ENCODE measurements around the gene RNF111.
"Not testable (repeated sequence)": the region's sequence is repeated elsewhere in the genome, so short reads cannot be mapped to it uniquely, and the experiment has no call there.

The RNF111 gene

DNA sequence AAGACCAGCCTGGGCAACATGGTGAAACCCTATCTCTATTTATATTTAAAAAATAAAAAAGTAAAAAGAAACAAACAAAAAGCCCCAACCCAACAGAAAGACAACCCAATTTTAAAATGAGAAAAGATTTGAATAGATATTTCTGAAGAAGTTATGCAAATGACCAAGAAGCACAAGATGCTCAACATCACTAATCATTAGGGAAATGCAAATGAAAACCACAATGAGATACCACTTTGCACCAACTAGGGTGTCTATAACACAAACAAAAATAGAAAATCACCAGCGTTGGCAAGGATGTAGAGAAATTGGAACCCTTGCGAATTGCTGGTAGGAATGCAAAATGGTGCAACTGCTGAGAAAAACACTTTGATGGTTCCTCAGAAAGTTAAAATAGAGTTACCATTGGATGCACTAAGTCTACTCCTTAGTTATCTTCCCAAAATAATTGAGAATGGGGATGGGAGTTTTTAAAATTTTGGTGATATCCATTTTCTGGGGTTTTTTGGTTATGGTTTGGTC is 71.7 kb downstream of the RNF111 start:
- DNase-seq (ENCODE audit: low read depth), result no peak

DNA sequence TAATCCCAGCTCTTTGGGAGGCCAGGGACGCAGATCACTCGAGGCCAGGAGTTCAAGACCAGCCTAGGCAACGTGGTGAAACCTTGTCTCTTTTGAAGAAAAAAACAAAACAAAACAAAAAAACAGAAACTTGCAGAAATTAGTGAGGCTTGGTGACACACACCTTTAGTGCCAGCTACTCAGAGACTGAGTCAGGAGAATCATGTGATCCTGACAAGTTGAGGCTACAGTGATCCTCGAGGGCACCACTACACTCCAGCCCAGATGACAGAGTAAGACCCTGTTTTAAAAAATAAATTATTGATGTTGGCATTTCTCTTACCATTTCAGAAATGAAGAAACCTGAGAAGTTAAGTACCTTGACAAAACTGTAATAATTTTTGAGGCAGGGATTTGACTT is 72.9 kb downstream of the RNF111 start:
- no peak for DNase-seq (ENCODE audit: low read depth)

DNA sequence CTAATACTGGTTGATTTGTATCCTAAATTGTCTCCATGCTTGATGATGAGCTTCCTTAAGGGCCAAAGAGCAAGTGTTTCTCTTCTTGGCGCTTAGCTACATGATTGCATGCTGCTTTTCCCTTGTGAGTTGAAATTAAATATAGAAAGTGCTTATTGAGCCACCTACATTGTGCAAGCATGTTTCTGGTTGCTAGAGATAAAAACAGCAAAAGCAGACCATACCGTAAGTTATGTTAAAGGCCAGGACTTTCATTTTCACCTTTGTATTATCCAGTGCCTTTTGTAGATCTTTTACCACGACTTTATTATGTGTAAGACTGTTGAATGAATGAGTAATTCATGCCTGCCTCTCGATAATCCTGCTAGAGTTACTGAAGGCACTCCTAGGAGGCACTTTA is 75.6 kb downstream of the RNF111 start:
- DNase-seq (ENCODE audit: low read depth), result no peak

DNA sequence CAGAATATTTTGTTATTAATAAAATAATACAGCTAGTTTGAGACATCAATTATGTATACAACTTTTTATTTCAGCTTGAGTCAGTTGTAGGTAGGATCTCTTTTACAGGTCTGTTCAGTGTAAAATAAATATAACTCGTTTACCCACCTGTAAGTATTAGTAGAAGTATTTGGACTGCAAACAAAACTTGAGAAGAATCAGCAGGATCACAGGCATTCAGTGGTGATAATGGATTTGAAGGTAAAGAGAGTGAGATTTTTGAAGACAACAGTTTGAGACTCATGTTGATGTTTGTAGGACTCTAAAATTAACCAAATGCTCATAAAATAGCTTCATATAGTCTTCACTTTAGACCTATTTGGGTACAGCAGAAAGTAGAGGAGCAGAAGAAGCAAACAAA is 82.0 kb downstream of the RNF111 start:
- no peak for DNase-seq (ENCODE audit: low read depth)

DNA sequence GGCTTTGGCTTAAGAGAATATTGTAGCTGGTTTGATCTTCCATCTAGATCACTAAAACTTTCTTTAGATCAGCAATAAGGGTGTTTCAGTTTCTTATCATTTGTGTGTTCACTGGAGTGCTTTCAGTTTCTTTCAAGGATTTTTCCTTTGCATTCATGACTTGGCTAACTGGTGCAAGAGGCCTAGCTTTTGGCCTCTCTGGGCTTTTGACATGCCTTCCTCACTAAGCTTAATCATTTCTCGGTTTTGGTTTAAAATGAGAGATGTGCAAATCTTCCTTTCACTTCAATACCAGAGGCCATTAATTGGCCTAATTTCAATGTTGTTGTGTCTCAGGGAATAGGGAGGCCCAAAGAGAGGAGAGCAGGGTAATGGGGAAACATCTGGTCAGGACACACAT is 87.1 kb downstream of the RNF111 start:
- no peak for DNase-seq (ENCODE audit: low read depth)

DNA sequence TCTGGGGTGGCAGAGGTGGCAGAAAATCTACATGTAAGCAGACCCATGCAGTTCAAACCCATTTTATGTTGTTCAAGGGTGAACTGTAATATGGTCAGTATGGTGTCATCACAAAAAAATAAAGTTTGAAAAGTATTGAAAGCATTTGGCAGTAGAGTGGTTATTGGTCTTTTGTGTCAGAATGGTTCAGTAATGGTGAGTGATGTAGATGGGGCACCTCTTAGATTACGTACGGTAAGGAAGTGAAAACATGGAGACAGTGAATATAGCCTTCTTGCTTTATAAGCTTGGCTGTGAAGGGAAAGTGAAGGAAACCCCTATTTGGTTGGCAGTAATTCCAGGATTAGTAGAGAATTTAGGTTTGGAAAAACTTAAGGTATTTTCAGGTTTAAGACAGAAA is 100.3 kb downstream of the RNF111 start:
- no peak for DNase-seq (ENCODE audit: low read depth)

DNA sequence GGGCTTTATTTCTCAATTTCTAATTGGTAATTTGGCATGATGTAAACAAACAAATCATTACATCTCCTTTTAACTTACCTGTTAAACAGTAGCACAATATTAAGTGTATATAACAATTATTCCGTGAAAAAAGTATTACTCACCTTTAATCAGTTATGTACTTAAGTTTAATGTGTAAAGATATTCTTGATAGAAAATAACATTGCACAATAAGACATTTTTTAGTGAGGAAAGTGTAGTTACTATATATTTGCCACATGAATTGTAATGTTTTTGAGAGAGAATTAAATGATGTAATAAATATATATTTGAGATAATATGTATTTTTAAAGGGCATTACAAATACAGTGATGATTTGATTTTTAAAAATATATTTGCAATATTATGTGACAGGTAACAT is 106.6 kb downstream of the RNF111 start:
- no peak for DNase-seq (ENCODE audit: low read depth)

DNA sequence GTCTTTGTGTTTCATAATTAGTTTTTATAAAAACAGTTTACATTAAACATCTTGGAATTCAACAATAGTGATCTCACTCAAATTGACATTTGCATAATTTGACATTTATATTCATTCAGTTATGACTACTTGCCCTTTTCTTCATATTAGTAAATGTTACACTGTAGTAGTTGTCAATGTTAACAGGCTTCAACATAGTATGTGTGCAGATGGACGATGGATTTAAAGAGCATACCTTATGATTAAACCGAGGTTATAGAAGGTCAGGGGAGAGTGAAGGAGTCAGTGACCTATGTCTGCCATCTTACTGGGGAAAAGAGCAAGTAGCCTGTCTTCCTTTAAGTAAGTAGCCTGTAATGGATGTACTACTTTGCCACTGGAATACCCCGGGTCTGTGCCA is 109.0 kb downstream of the RNF111 start:
- no peak for DNase-seq (ENCODE audit: low read depth)

DNA sequence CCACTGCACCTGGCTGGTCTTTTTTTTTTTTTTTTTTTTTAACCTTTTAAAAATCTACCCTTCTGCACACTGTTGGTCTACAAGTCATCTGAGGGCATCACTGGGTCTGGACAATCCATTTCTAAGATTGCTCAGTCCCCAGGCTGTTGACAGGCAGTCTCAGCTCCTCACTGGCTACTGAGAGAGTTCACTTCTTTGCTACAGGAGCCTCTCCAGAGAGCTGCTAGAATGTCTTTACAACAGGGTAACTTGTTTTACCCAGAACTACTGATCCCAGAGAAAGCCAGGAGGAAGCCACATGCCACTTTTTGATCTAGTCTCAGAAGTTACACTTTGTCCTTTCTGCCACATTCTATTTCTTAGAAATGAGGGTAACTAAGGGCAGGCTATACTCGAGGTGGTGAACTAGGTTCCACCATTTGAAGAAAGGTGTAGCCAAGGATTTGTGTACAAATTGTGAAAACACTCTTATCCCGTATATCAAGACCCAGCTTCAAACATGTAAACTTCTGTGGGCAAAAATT is 111.8 kb downstream of the RNF111 start:
- no peak for DNase-seq (ENCODE audit: low read depth)

DNA sequence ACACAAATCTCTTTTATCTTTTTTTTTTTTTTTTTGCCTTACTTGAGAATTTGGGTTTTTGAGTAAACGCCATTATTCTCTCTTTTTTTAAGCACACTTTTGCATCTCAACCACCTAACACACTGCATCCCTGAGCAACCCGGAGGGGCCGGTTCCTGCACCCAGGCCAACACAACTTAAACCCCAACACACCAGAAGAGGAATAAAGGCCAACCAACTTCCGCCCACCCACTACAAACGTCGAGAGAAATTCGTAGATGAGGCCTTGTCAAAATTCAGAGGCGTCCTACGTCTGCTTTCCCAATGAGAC is 117.1 kb downstream of the RNF111 start:
- DNase-seq (ENCODE audit: low read depth), result no peak

DNA sequence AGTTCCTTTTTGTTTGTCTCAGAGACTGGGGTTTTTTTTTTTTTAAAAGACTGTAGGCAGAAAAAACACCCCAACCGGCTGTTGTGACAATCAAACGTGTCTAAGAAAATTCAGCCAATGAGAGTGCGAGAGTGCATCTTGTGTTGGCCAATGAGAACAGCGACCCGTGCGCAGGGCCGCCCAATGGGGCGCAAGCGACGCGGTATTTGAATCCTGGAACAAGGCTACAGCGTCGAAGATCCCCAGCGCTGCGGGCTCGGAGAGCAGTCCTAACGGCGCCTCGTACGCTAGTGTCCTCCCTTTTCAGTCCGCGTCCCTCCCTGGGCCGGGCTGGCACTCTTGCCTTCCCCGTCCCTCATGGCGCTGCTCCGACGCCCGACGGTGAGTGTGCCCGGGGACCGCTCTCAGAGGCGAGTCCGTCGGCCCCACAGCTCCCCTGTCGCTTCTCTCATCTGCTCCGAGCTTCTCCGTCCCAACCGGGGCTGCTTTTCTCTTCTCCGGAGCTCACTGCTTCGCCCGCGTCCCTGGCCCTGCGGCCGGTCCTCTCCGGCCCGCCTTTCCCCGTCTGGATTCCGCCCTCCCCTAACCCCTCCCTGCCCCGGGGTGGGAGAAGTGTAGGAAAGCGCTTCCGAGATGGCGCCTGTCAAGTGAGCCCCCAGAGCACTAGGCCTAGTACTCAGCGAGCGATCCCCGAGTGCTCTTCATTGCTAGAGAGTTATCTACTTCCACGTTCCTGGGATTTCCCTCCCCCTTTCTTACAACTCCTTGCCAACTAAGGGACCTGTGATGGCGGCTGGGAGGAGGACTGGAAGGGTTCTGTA is 117.7 kb downstream of the RNF111 start, which contains the start of gene CCNB2:
Gene CCNB2, plus strand, starts transcription at position 235 of the 821 bp plus-strand sequence. Its CDS starts 123 bp downstream, at position 358.
- DNase-seq (ENCODE audit: low read depth), result peak; percentile 70

DNA sequence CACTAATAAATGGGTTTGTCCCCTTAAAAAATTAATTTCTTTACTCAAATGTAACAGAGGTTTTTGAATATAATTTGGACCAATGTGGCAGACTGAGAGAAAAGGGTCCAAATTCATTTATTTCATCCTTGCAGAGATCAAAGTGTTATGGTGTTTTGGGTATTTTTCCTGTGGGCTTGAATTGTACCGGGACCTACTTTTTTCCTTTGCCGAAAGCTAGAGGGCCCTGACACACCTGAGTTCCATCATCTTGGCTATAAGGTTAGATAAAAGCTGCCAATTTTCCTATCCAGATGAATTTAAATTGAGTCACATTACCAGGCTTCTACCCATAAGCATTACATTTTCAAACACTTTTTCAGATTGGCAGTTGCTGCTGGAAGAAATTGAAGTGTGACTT is 118.4 kb downstream of the RNF111 start:
- DNase-seq (ENCODE audit: low read depth), result no peak

DNA sequence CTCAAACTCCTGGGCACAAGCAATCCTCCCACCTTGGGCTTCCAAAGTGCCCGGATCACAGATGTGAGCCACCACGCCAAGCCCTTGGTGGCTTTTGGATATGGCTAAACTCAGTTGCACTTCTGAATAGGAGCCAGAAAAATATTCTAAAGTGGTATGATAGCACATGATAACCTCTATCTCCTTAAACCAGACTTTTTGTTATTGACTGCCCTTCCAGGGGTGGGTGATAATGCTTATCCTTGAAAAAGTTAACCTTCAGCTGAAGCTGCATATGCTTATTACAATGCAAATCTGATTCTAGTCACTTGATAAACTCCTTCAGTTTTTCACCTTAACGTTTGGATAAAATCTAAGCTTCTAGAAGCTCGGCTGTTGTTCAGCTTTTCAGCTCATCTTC is 123.8 kb downstream of the RNF111 start:
- no peak for DNase-seq (ENCODE audit: low read depth)

DNA sequence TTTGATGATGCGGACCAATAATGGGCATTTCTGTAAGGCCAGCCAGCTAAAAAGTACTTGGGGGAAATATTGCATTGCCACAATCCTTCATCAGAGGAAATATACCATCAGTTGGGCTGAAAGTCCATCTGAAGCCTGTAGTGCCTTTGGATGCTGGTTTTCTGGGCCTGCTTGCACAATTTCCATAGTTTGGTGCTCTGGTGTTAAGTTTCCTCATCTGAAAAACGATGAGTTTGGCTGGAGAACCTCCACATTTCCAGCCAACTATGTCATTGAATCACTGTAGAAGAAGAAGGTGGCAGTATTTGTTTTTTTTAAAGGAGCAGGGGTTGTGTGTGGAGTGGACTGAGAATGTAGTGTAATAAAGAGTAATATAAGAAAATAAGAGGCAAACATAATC is 127.6 kb downstream of the RNF111 start:
- no peak for DNase-seq (ENCODE audit: low read depth)

DNA sequence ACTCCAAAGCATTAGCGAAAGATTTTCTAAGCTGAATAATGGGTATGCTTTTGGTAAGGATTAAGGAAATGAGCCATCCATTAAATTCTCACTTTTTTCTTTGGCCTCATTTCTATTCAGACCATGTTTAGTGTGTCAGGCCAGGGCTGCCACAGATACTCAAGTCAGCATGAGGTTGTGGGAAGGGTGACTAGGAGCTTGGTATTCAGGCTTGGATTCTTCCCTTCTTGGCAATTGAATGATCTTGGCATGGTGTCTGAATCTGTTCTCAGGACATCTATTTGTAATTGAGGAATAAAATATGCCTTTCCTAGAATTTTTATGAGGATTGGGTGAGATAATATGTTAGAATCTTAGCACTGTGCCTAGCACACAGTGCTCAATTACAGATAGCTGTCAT is 128.7 kb downstream of the RNF111 start:
- no peak for DNase-seq (ENCODE audit: low read depth)

DNA sequence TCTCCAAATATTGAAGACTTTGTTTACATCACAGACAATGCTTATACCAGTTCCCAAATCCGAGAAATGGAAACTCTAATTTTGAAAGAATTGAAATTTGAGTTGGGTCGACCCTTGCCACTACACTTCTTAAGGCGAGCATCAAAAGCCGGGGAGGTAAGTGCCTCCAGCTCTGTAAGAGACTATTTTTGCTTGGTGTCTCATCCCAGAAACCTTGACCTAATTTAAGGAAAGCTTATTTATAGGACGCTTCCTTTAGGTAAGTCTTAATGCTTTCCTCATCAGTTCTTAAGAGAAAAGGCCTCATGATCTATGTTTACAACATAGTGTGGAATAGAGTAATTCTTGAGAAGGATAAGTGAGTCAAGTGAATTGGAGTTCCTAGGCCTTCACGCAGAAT is 129.3 kb downstream of the RNF111 start:
- no peak for DNase-seq (ENCODE audit: low read depth)

DNA sequence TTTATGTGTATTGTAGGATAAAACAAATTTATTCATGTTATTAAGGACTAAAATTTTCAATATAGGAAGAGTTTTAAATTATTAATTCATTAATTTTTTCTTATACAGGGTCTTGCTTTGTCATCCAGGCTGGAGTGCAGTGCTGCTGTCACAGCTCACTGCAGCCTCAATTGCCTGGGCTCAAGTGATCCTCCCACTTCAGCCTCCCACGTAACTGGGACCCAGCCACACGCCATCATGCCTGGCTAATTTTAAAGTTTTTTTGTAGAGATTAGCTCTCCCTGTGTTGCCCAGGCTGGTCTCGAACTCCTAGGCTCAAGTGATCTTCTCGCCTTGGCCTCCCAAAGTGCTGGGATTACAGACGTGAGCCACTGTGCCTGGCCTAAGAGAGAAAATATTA is 132.2 kb downstream of the RNF111 start:
- DNase-seq (ENCODE audit: low read depth), result no peak

DNA sequence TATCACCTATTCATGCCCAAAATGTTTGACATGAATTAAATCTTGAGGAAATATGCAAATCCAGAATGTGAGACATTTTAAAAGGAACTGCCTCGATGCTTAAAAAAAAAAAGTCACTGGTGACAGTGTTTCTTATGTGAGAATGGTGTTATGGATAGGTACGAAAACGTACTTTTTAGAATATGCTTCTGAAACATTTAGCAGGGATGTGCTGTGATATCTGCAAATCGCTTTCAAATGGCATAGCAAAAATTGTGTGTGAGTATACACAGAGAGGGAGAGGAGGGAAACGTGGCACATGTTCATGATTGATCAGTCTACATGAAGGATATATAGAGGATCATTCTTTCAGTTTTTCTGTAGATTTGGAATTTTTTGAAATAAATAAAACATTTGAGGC is 133.5 kb downstream of the RNF111 start:
- DNase-seq (ENCODE audit: low read depth), result no peak

DNA sequence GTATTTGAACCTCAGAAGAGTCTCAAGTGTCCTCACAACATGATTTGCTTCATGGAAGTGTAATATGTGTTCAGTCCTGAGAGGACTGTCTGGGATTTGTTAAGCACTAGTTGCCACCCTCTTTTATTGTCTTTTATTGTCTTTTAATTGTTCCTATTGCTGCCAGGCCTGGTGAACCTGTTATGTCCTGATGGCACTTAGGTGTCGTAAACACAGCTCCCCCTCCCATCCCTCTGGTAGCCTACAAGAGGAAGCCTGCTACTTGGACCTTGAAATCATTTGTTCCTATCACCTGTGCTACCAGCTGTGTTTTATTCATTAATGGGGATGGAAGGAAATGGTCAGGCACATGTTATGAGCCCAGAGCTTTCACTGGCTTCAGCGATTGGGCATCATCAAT is 136.8 kb downstream of the RNF111 start:
- DNase-seq (ENCODE audit: low read depth), result no peak

DNA sequence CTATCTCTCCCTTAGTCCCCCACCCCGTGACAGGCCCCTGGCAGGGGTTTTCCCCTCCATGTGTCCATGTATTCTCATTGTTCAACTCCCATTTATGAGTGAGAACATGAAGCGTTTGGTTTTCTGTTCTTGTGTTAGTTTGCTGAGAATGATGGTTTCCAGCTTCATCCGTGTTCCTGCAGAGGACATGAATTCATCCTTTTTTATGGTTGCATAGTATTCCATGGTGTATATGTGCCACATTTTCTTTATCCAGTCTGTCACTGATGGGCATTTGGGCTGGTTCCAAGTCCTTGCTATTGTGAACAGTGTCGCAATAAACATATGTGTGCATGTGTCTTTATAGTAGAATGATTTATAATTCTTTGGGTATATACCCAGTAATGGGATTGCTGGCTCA is 138.2 kb downstream of the RNF111 start:
- not testable (repeated sequence) for DNase-seq (ENCODE audit: low read depth)

DNA sequence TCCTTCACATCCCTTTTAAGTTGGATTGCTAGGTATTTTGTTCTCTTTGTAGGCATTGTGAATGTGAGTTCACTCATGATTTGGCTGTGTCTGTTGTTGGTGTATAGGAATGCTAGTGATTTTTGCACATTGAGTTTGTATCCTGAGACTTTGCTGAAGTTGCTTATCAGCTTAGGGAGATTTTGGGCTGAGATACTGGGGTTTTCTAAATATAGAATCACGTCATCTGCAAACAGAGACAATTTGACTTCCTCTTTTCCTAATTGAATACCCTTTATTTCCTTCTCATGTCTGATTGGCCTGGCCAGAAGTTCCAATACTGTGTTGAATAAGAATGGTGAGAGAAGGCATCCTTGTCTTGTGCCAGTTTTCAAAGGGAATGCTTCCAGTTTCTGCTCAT is 139.8 kb downstream of the RNF111 start:
- DNase-seq (ENCODE audit: low read depth), result not testable (repeated sequence)

DNA sequence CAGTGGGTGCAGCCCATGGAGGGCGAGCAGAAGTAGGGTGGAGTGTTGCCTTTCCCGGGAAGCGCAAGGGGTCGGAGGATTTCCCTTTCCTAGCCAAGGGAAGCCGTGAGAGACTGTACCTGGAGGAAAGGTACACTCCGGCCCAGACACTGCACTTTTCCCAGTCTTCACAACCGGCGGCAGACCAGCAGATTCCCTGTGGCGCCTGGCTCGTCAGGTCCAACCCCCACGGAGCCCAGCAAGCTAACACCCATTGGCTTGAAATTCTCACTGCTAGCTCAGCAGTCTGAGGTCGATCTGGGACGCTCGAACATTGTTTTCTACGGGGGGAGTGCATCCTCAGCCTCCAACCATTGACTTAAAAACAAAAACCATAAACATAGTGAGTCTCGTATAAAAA is 144.0 kb downstream of the RNF111 start:
- DNase-seq (ENCODE audit: low read depth), result no peak

DNA sequence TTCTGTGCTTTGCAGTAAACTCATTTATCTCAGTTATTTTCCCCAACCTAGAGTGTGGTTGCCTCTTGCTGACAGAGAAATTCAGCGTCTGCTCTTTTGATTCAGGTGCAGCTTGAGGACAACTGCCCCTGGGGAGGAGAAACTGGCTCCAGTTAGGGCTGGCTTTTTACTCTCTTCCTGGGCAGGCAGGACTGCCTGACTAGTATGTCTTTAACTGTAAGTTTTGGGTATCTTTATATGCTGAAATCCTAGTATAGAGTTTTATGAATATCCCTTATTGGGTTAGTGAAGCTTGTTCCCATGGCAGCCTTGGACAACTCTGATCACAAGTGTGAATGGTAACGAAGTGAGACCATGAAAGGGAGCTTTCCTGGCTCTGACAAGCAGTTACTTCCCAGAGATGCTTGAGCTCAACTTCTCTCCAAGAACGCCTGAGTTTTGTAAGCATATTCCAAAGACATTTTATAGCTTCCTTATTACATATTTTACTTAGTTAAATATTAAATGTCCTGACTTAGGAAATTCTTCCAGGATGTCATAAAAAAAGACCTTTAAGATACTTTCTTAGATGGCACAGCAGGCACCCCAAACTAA is 144.6 kb downstream of the RNF111 start:
- no peak for DNase-seq (ENCODE audit: low read depth)

All from activated T-helper 9 cell treated with anti-CD3 and anti-CD28 coated beads, Interleukin-2, amount 50 U/mL, for 16 hours (primary cell).